ENCODE results near the gene TMEM138. TPM values are rescaled to one million over a fixed set of nuclear protein-coding genes. Genes with fewer than 3 reads are reported as not detected.

TMEM138 gene
- 19.1 TPM for polyA plus RNA-seq (ENCODE audit: insufficient read length)

DNA sequence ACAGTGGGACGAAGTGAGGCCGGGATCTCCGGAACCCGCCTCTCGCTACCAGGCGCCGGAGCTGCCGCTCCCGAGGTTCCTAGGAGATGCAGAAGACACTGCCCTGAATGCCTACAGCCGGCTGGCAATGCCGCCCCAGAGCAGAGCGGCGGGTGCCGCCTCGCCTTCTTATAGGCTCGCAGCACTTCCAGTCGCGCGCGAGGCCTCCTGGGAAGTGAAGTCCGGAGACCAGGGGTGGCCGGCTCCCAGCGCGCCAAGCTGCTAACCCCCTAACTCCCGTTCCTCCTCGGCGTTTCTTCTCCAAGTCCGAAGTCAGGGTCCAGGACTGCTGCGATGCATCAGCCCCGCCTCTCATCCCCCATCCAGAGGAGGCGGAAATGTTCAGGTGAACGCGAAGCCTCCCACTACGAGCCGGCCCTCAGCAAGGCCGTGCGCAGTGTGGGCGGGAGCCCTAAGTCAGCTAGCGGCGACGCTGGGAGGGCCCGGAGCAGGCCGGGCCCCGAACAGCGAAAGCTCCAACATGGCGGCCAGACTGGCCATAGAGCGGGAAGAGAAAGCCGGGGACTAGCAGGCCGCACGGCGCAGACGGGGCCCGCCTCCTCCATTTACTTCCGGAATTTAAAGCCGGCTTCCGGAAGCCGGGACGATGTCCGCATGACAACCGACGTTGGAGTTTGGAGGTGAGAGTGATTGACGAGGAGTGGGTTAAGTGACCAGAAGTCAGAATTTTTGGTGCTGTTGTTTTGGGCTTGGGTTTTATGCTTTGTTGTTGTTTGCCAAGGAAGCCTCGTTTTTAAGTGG is at the start of gene TMEM138, which contains the start of gene CYB561A3:
TSS of gene TMEM138 (plus strand) at position 634 of the 801 bp plus-strand sequence. CDS start 2,017 bp downstream, outside the sequence.
TSS of gene CYB561A3 (minus strand) at position 142 of the 801 bp plus-strand sequence. CDS start 5,169 bp downstream, outside the sequence.
- peak; percentile 79 for DNase-seq (ENCODE audit: low read depth)

DNA sequence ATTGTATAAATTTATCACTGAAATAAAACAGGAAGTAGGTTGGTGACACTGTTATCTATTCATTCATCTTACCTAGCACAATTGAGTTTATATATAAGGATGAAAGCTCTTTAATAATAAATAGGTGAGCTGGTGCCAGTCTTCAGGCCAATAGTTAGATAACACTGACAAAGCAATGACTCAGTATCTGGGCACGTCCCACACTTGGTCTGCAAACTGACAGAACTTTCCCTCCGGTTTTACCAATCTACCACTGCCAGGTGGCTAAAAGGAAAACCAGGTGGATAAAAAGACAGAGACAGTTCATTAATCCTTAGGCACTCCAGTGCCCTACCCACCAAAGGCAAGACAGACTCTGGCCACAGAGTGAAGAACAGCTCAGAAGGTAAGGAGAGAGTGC is 46.9 kb upstream of the TMEM138 start:
- no peak for DNase-seq (ENCODE audit: low read depth)

DNA sequence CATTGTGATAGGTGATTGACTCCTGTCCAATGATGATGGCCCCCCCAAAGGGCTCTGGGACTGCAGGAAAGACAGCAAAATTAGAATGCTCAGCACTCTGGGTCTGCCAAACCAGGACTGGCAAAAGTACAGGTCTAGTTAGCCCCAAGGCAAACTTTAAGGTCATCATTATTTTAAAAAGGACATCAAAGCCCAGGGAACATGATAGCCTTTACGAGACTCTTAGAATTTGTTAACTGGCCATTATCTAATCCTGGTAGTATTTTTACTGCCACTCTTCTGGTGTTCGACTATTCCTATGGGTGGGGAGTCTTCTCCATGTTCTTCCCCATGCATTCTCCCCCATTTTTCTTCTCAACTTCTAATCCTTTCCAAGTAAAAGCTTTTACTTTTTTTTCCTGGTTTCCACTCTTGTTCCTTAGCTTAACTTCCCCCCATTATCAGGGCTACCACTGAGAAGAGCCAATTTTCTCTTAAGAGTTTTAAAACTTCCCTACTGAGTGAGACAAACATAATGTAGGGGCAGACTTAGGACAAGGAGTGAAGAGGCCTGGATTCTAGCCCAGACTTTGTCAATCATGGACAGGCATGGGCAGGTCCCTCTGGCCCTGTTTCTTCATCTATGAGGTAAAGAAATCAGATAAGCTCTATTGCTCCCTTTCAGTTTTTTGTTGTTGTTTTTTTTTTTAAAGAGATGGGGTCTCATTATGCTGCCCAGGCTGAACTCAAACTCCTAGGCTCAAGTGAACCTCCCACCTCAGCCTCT is 36.3 kb upstream of the TMEM138 start:
- no peak for DNase-seq (ENCODE audit: low read depth)

DNA sequence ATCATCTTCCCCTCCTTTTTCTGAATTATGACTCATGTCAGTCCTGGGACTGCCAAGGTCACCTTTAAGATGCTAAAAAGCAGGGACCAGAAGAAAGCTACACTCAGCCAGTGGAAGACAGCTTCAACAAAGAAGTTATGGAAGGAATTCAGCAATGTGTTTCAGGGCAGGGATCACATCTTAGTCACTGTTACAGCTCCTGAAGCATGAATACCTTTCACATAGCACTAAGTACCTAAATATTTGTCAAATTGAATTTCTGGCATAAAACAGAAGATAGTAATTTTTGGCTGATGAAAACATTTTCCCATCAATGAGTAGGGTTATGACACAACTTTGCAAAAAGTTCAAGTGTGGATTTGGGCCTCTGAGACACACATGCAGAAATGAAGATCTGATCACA is 34.5 kb upstream of the TMEM138 start:
- no peak for DNase-seq (ENCODE audit: low read depth)

DNA sequence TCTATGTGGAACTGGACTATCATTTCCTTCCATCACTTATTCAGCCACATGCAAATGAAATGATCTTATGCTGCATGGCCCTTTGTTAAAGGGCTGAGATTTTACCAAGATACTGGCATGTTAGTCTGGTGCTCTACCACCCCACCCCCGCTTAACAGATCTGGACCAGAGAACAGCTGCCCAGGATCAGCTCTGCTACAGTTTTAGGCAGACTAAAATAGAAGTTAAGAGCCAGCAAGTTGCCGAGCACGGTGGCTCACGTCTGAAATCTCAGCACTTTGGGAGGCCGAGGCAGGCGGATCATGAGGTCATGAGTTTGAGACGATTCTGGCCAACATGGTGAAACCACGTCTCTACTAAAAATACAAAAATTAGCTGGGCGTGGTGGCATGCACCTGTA is 33.8 kb upstream of the TMEM138 start:
- no peak for DNase-seq (ENCODE audit: low read depth)

DNA sequence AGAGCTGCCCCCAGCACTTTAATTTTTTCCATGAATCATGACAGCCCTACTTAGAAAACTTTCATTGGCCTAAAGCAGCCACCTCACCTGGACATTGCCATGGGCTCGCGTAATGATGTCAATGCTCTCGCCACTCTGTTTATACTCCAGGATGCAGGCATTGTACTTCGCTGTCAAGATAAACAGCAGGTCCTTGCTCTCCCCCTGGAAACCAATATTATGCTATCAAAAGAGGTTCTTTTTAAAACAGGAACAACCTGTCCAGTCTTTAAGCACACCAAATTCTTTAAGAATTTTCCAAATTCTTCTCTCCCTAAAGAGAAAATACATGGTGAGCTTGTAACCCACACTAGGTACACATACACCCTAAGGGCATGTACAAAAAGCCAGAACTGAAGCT is 32.3 kb upstream of the TMEM138 start:
- no peak for DNase-seq (ENCODE audit: low read depth)

DNA sequence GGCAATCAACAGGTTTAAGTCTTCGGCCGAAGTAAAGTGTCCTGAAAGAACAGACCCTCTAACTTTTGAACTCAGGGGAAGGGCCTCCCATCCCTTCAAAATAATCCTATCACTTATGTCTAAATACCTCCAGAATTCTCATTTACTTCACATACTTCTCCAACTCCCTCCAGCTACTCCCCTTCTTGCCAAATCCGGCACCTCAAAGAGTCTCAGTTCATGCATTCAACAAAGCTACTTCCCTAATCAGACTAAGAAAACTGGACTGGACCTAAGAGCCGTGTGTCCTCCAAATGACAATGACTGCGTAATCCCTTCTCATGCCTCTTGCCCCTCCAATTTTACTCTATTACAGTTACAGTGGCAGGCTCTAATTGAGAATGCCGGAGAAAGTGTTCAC is 30.5 kb upstream of the TMEM138 start:
- DNase-seq (ENCODE audit: low read depth) = no peak

DNA sequence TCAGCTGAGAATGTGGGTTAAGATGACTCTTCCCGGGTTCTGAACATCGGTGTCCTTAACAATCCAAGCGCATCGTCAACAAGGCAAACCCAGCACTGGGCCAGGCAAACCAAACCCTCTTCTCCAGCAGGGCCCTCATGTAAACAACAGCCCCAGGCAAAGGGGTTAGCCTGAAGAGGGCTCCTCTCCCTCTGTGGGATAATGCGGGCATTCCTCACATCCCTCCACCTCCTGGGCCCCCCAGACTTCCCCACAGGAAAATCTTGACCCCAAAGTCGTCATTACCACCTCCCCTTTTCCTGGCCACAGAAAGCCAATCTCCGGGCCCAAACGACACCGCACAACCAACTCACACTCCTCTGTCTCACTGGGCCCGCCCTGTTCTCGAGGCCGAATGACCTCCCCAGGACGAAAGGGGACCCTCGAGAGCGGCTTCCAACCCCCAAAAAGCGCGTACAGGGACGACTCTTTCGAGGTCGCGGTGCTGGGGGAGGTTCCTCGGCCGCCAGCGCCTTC is 29.8 kb upstream of the TMEM138 start:
- no peak for DNase-seq (ENCODE audit: low read depth)

DNA sequence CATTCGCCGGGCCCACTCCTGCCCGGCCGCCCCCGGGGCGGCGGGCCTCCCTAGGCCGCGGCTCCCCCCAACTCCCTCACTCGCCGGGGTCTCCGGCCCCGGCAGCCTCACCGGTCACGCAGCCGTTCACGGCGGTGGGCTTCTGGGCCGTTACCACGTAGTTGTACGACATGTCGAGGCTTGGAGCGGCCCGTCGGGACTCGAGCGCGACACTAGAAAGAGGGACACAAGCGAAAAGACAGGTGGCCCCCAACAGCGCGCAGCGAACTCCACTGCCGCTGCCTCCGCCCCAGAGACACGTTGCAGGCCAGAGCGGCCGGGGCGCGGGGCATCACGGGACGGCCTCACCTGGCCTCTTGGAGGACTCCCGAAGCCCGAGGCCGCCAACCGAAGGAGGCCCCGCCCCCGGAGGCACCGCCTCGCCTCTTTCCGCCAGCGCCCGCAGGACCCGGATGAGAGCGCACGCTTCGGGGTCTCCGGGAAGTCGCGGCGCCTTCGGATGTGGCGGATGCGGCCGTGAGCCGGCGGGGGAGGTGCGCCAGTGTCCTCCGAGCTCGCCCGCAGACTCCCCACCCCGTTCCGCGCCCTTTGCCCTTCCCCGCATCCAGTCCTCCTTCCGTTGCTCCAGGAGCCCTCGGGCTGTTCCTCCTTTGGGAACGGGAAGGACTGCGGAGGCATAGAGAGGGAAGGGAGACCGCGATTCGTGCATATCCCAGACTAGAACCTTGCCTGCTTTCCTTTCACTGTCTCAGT is 29.2 kb upstream of the TMEM138 start, which contains the start of the genes DDB1 and TKFC:
TSS of gene DDB1 (minus strand) at position 309 of the 753 bp plus-strand sequence. CDS start at position 172, 137 bp downstream.
TSS of gene TKFC (plus strand) at position 432 of the 753 bp plus-strand sequence. CDS start 1,501 bp downstream, outside the sequence.
- DNase-seq (ENCODE audit: low read depth) = peak; percentile 67

DNA sequence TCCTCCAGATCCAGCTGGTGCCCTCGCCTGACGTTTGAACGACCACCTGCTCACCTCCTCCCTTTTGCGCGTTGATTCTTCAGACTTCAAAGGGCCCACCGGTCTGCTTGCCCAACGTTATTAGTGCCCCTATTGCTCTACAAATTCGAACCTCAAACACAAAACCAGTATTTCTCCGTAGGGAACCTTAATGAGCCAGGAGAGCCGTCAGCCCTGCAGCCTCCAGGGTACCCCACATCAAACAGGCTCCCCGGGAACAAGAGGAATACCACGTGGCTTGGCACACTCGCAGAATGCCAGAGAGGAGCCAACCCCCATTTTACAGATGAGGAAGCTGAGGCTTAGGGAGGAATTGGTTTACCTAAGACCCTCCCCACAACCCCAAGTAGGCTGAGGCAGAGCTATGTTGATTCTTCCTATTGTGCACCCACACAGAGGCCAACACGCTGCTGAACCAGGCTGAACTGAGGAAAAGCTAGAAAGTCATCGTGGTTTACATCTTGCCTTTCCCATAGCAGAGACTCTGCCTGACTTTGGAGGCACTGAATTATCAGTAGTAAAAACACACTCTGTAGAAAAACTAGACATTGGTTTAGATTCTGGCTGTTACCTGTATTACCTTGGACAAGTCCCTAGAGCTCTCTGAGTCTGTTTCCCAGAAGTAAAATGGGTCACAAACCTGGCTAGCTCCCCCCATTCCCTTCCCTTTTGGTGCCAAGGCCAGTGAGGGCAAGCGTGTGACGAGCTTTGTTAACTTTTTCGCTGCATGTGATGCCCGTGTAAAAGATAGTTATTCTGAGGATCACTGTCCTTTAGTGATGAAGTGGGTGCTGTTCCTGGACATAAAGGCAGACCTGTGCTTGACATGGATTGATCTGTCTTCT is 28.4 kb upstream of the TMEM138 start:
- DNase-seq (ENCODE audit: low read depth) = no peak

DNA sequence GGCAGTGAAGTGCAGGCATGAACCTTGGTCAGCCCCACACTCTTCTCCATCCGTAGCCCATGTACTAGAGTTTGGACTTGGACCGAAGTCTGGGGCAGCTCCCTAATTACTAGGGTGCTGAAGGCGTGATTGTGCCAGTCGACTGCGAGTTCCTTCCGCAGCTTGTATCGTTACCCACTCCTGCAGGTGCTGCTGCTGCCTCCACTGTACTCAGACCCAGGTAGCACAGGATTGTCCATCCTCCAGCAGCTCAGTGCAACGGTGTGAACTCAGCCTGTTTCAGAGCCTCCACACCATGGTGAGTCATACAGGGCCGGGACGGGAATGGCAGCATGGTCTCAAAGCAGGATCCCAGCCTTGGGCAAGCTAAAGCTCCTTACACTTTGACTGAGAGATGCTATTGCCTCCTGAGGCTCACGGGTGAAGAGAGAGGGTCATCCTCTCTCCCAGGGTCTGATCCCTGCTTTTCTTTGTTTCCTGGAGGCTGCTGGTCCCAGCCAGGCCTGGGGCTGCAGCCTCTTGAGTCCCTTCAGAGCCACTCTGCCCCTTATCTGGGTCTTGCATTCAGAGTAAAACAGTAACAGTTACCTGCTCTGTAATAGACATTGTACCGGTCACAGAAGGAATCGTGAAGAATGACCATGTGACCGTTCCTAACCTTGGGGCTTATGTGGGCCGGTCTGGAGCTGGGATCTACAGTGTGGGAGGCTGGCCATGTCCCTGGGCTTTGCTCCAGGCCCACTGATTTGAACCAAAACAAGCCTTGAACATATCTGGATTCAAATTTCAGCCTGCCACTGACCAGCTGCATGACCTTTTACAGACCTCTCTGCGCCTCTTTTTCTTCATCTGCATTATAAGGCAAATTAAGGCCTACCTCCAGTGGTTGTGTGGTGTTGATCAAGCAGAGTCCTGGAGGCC is 27.5 kb upstream of the TMEM138 start:
- DNase-seq (ENCODE audit: low read depth) = no peak

DNA sequence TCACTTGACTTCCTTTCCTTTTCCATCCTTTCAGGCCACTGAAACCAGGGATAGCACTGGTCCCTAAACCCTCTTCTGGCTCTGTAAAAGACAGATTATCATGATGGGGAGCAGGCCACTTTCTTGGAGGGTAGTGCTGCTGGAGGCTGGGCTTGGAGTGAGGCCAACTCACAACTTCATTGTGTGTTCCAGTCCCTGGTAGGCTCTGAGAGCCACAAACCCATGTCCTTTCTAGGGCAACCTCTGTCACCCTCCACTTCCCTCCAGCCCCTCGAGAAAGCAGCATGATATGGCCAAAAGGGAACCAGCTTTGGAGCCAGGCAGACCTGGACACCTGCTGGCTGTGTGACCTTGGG is 26.8 kb upstream of the TMEM138 start:
- DNase-seq (ENCODE audit: low read depth) = no peak

DNA sequence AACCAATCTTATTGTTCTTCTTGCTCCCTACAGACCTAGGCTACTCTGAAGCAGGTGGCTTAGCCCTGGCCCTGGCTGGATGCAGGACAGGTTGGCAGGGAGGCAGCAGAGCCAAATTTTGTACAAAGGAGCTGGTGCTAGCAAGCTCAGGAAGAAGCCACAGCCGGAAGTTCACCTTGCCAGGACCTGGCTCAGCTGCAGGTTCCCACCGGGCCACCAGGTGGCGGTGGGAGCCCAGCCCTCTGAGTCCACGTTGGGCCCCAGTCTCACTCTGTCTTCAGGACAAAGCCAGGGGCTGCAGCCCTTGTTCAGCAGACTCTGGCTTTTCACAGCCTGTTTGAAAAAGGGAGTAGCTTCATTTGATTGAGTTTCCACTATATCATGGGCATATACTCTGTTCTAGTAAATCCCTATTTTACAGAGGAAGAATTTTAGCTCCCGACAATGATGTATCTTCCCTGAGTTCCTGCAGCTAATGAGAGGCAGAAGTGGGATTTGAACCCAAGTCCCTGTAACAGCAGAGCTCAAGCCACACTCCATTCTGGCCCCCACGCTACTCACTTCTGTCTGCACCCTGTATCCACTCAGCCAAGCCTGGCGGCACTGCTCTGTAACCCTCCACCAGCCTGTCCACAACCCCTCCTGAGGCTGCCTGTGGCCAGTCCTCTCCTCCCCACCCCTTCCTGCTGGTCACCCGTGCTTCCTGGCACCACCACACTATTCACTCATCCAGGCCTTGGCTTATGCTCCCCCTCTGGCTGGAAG is 25.8 kb upstream of the TMEM138 start:
- no peak for DNase-seq (ENCODE audit: low read depth)

DNA sequence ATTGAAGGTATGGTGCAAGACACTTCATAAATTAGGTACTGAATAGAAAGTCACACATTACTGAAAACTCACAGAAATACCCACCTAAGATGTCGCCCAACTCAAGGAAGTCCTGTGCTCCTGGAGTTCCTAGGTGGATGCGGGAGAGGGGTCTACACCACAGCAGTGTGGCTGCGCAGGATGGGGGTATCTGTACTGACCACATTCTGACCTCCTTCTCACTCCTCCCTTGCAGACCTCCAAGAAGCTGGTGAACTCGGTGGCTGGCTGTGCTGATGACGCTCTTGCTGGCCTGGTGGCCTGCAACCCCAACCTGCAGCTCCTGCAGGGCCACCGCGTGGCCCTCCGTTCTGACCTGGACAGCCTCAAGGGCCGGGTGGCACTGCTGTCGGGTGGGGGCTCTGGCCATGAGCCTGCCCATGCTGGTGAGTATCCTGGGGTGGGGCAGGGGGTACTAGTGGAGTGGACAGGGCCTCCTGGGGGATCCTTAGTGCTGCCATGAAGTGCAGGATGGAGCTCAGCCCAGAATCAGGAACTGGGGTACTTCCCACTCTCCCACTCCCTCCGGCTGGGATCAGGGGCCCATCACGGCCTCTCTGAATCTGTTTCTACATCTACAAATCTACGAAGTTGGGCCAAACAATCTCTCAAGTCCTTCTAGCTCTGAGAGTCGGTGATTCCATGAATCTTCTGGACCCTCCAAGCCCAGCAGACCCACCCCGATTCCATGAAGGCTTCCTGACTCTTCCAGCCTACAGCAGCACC is 24.3 kb upstream of the TMEM138 start:
- no peak for DNase-seq (ENCODE audit: low read depth)

DNA sequence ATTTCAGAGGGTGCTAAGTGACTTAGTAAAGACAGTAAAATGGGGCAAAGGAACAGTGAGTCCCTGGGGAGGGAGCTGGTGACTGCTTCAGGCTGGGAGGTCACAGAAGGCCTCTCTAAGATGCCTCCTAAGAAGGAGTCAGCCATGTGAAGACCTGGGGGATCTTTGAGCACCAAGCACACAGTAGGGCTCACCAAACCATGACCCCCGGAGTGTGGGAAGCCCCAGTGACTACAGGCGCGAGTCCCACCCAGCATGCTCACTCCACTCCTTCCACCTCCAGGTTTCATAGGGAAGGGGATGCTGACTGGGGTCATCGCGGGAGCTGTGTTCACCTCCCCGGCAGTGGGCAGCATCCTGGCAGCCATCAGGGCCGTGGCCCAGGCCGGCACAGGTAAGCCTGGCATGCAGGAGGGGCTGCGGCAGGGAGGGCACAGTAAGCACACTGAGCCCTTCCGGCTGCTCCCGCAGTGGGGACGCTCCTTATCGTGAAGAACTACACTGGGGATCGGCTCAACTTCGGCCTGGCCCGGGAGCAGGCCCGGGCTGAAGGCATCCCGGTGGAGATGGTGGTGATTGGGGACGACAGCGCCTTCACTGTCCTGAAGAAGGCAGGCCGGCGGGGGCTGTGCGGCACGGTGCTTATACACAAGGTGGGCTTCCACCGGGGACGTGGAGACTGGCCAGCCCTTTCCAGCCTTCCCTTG is 23.2 kb upstream of the TMEM138 start:
- DNase-seq (ENCODE audit: low read depth) = no peak

DNA sequence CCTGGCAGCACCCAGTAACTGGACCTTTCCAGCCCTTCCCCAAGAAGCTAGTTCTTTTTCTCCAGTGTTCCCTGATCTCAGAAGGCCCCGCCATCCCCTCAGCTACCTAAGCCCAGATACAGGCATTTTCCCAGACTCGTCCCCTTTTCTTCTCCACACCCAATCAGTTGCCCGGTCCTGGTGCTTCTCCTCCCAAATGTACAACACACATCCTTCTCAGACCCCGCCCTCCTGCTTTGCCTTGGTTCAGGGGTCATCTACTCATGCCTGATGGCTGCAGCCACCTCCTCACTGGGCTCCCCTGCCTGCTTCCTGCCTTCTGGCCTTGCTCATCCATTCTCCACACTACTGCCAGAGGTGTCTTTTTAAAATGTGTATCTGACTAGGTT is 22.7 kb upstream of the TMEM138 start:
- DNase-seq (ENCODE audit: low read depth) = no peak

DNA sequence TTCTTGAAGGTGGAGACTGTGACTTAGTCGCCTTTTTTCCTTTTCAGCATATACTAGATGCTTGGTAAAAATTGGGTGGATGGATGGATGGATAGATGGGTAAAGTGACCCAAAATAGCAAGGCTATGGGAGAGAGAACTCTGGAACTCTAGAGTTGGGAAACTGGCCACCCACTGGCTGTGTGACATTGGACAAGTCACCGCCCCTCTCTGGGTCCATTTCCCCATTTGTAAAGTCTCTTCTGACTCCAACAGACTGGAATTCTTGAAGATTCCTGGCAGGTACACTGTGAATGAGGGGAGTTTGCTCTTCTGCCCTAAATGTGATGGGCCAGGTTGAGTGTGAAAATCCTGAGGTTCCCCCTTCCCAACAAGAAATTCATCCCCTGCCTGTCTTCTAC is 21.2 kb upstream of the TMEM138 start:
- DNase-seq (ENCODE audit: low read depth) = no peak

All from forelimb muscle (tissue), 1 donor.